ENCODE results near the gene HBP1. TPM values are rescaled to one million over a fixed set of nuclear protein-coding genes. Genes with fewer than 3 reads are reported as not detected.

Gene HBP1
- total and polyA plus RNA-seq, 4 donors: 22.1 to 187 (median 46.1) TPM

GRCh38 chr7:107203607-107204006, 34.8 kb downstream of the HBP1 start:
- WGBS, 2 donors: 93 to 95% methylated on average over 7 of the region's 7 CpGs

GRCh38 chr7:107206136-107206535, 37.3 kb downstream of the HBP1 start:
- Histone ChIP-seq H3K9ac (ENCODE audit: insufficient read depth in 1 of 2, low read length in 2 of 2) (no peak overlapping the region), H3K36me3 (ENCODE audit: control insufficient read depth in 4 of 4, insufficient read depth in 4 of 4, low read length in 4 of 4) (peaks cover 20 to 38% (median 28%) of the 10 kb centered on the region in 4 donors), H3K4me1 (ENCODE audit: control insufficient read depth in 5 of 5, insufficient read depth in 5 of 5, low read length in 5 of 5) (peaks cover 0 to 17% (median 0%) of the 10 kb centered on the region in 5 donors), H3K27me3 (ENCODE audit: control insufficient read depth in 3 of 3, insufficient read depth in 3 of 3, low read length in 2 of 3) (no peaks in the 10 kb centered on the region), H3K9me3 (ENCODE audit: control insufficient read depth in 4 of 4, insufficient read depth in 3 of 4, low read length in 3 of 4) (no peaks in the 10 kb centered on the region), H3K27ac (ENCODE audit: low read depth in 1 of 2, low read length in 1 of 2) (peak overlapping the region in 1 of 2 donors; percentile 12), H3K4me3 (no peak overlapping the region)
- WGBS, 2 donors: 95 to 96% methylated on average over 6 of the region's 6 CpGs
- DNase-seq (no peak), ATAC-seq (ENCODE audit: insufficient read depth, low FRiP score) (no peak)
- TF ChIP-seq CTCF (IDR thresholded peaks at IDR 0.05; ENCODE audit: control extremely low read depth, extremely low read depth): no peak

More at GRCh38 chr7:107203607-107204006, 34.8 kb downstream of the HBP1 start:
- H3K4me1 ChIP-seq (ENCODE audit: control insufficient read depth in 5 of 5, insufficient read depth in 5 of 5, low read length in 5 of 5): peaks cover 0 to 12% (median 0%) of the 10 kb centered on the region in 5 donors
- peaks cover 21 to 54% (median 28%) of the 10 kb centered on the region in 4 donors for H3K36me3 ChIP-seq (ENCODE audit: control insufficient read depth in 4 of 4, insufficient read depth in 4 of 4, low read length in 4 of 4)
- no peak overlapping the region for H3K9ac ChIP-seq (ENCODE audit: insufficient read depth in 1 of 2, low read length in 2 of 2)
- DNase-seq (no peak), ATAC-seq (ENCODE audit: insufficient read depth, low FRiP score) (no peak)
- no peaks in the 10 kb centered on the region for H3K9me3 ChIP-seq (ENCODE audit: control insufficient read depth in 4 of 4, insufficient read depth in 3 of 4, low read length in 3 of 4)
- no peak for TF ChIP-seq CTCF (IDR thresholded peaks at IDR 0.05; ENCODE audit: control extremely low read depth, extremely low read depth)
- no peak overlapping the region for H3K27ac ChIP-seq (ENCODE audit: low read depth in 1 of 2, low read length in 1 of 2)
- no peak overlapping the region for H3K4me3 ChIP-seq
- no peaks in the 10 kb centered on the region for H3K27me3 ChIP-seq (ENCODE audit: control insufficient read depth in 3 of 3, insufficient read depth in 3 of 3, low read length in 2 of 3)

GRCh38 chr7:107206706-107207105, 37.9 kb downstream of the HBP1 start:
- Histone ChIP-seq H3K4me1 (ENCODE audit: control insufficient read depth in 5 of 5, insufficient read depth in 5 of 5, low read length in 5 of 5) (peaks cover 0 to 17% (median 0%) of the 10 kb centered on the region in 5 donors), H3K36me3 (ENCODE audit: control insufficient read depth in 4 of 4, insufficient read depth in 4 of 4, low read length in 4 of 4) (peaks cover 20 to 33% (median 28%) of the 10 kb centered on the region in 4 donors), H3K9me3 (ENCODE audit: control insufficient read depth in 4 of 4, insufficient read depth in 3 of 4, low read length in 3 of 4) (no peaks in the 10 kb centered on the region), H3K27ac (ENCODE audit: low read depth in 1 of 2, low read length in 1 of 2) (no peak overlapping the region), H3K27me3 (ENCODE audit: control insufficient read depth in 3 of 3, insufficient read depth in 3 of 3, low read length in 2 of 3) (no peaks in the 10 kb centered on the region), H3K9ac (ENCODE audit: insufficient read depth in 1 of 2, low read length in 2 of 2) (no peak overlapping the region), H3K4me3 (no peak overlapping the region)
- no peak for TF ChIP-seq CTCF (IDR thresholded peaks at IDR 0.05; ENCODE audit: control extremely low read depth, extremely low read depth)
- 61 to 86% methylated on average over 3 of the region's 3 CpGs for WGBS, 2 donors
- no peak for DNase-seq
- no peak for ATAC-seq (ENCODE audit: insufficient read depth, low FRiP score)

- DNase-seq (no peak), ATAC-seq (ENCODE audit: insufficient read depth, low FRiP score) (no peak)
- H3K27me3 ChIP-seq (ENCODE audit: control insufficient read depth in 3 of 3, insufficient read depth in 3 of 3, low read length in 2 of 3): no peaks in the 10 kb centered on the region
- H3K9me3 ChIP-seq (ENCODE audit: control insufficient read depth in 4 of 4, insufficient read depth in 3 of 4, low read length in 3 of 4): no peaks in the 10 kb centered on the region
- no peak overlapping the region for H3K4me3 ChIP-seq
- peak overlapping the region in 1 of 2 donors; percentile 58 for H3K27ac ChIP-seq (ENCODE audit: low read depth in 1 of 2, low read length in 1 of 2)
- TF ChIP-seq CTCF (IDR thresholded peaks at IDR 0.05; ENCODE audit: control extremely low read depth, extremely low read depth): no peak
- WGBS, 2 donors: 97% methylated on average over 5 of the region's 5 CpGs
- H3K36me3 ChIP-seq (ENCODE audit: control insufficient read depth in 4 of 4, insufficient read depth in 4 of 4, low read length in 4 of 4): peaks cover 20 to 32% (median 23%) of the 10 kb centered on the region in 4 donors
- peaks cover 0 to 17% (median 0%) of the 10 kb centered on the region in 5 donors for H3K4me1 ChIP-seq (ENCODE audit: control insufficient read depth in 5 of 5, insufficient read depth in 5 of 5, low read length in 5 of 5)
- H3K9ac ChIP-seq (ENCODE audit: insufficient read depth in 1 of 2, low read length in 2 of 2): no peak overlapping the region
These were observed 38.7 kb downstream of the HBP1 start for GRCh38 chr7:107207459-107207858.
